H9 (cell line): ENCODE data around the gene ADGRG4. TPM values are rescaled to one million over a fixed set of nuclear protein-coding genes. Genes with fewer than 3 reads are reported as not detected.

Source experiments
- DNase-seq: peaks from one replicate; pipeline ENCODE4 v3.0.0-alpha.2; 2017
- H2AFZ ChIP-seq: one replicate; pipeline ENCODE4 v1.6.1; 2013; ENCODE audit warnings: mild to moderate bottlenecking, low read length, control low read depth, moderate library complexity
- H2AK5ac ChIP-seq: 2 replicates; pipeline ENCODE4 v1.6.1; 2013; ENCODE audit warnings: low read length, control low read depth, mixed read lengths; ENCODE audit not compliant: insufficient read length
- H2BK120ac ChIP-seq: one replicate; pipeline ENCODE4 v1.6.1; 2013; ENCODE audit warnings: low read depth, mild to moderate bottlenecking, low read length, control low read depth, inconsistent platforms; ENCODE audit not compliant: poor library complexity, severe bottlenecking
- H2BK12ac ChIP-seq: 2 replicates; pipeline ENCODE4 v1.6.1; 2013; ENCODE audit warnings: low read length, control low read depth, mixed read lengths, low read depth; ENCODE audit not compliant: insufficient read length
- H2BK15ac ChIP-seq: 2 replicates; pipeline ENCODE4 v1.6.1; 2013; ENCODE audit warnings: low read depth, low read length, control low read depth
- H2BK20ac ChIP-seq: one replicate; pipeline ENCODE4 v1.6.1; 2013; ENCODE audit warnings: low read depth, mild to moderate bottlenecking, low read length, control low read depth, inconsistent platforms; ENCODE audit not compliant: poor library complexity, severe bottlenecking
- H2BK5ac ChIP-seq: 2 replicates; pipeline ENCODE4 v1.6.1; 2013; ENCODE audit warnings: low read length, control low read depth, mixed read lengths; ENCODE audit not compliant: insufficient read length
- H3K14ac ChIP-seq: 2 replicates; pipeline ENCODE4 v1.6.1; 2013; ENCODE audit warnings: low read length, control low read depth; ENCODE audit not compliant: insufficient read depth
- H3K18ac ChIP-seq: 2 replicates; pipeline ENCODE4 v1.6.1; 2013; ENCODE audit warnings: low read depth, mild to moderate bottlenecking, mixed read lengths, low read length, control low read depth; ENCODE audit not compliant: insufficient read length
- H3K23ac ChIP-seq: 2 replicates; pipeline ENCODE4 v1.6.1; 2013; ENCODE audit warnings: low read length, control low read depth, mixed read lengths, low read depth; ENCODE audit not compliant: insufficient read length
- H3K23me2 ChIP-seq: 2 replicates; pipeline ENCODE4 v1.6.1; 2013; ENCODE audit warnings: low read depth, mild to moderate bottlenecking, mixed read lengths, low read length, control low read depth; ENCODE audit not compliant: insufficient read length, poor library complexity, severe bottlenecking
- H3K27ac ChIP-seq: 2 replicates; pipeline ENCODE4 v1.5.1; 2013; ENCODE audit warnings: low read length, control low read depth, mixed read lengths, low read depth; ENCODE audit not compliant: insufficient read length
- H3K27me3 ChIP-seq: 2 replicates; pipeline ENCODE4 v1.6.1; 2013; ENCODE audit warnings: low read length, control low read depth, inconsistent platforms; ENCODE audit not compliant: insufficient read depth
- H3K4ac ChIP-seq: 2 replicates; pipeline ENCODE4 v1.6.1; 2013; ENCODE audit warnings: low read depth, mild to moderate bottlenecking, control low read depth, inconsistent platforms, low read length, moderate library complexity
- H3K4me1 ChIP-seq: 2 replicates; pipeline ENCODE4 v1.6.1; 2013; ENCODE audit warnings: low read length, control low read depth, inconsistent platforms; ENCODE audit not compliant: insufficient read depth
- H3K4me2 ChIP-seq: 2 replicates; pipeline ENCODE4 v1.6.1; 2013; ENCODE audit warnings: low read length, control low read depth, mixed read lengths; ENCODE audit not compliant: insufficient read length, insufficient read depth
- H3K56ac ChIP-seq: 2 replicates; pipeline ENCODE4 v1.6.1; 2013; ENCODE audit warnings: low read depth, mild to moderate bottlenecking, mixed read lengths, low read length, control low read depth; ENCODE audit not compliant: insufficient read length
- H3K79me1 ChIP-seq: 2 replicates; pipeline ENCODE4 v1.6.1; 2013; ENCODE audit warnings: low read depth, mild to moderate bottlenecking, moderate library complexity, low read length, control low read depth, inconsistent platforms; ENCODE audit not compliant: insufficient read depth, poor library complexity, severe bottlenecking
- H3K79me2 ChIP-seq: 2 replicates; pipeline ENCODE4 v1.6.1; 2013; ENCODE audit warnings: low read length, control low read depth, inconsistent platforms; ENCODE audit not compliant: insufficient read depth
- H3K9ac ChIP-seq: 2 replicates; pipeline ENCODE4 v1.6.1; 2013; ENCODE audit warnings: low read length, control low read depth, mixed read lengths; ENCODE audit not compliant: insufficient read length; ENCODE audit errors: extremely low read depth
- H3K9me3 ChIP-seq: one replicate; pipeline ENCODE4 v1.6.1; 2013; ENCODE audit warnings: low read depth, low read length, inconsistent platforms; ENCODE audit not compliant: control insufficient read depth
- H3T11ph ChIP-seq: one replicate; pipeline ENCODE4 v1.6.1; 2013; ENCODE audit warnings: mild to moderate bottlenecking, low read length, control low read depth, inconsistent platforms
- H4K20me1 ChIP-seq: one replicate; pipeline ENCODE4 v1.6.1; 2013; ENCODE audit not compliant: control insufficient read depth, insufficient read length, insufficient read depth
- H4K5ac ChIP-seq: 2 replicates; pipeline ENCODE4 v1.6.1; 2013; ENCODE audit warnings: low read depth, mild to moderate bottlenecking, mixed read lengths, low read length, control low read depth; ENCODE audit not compliant: insufficient read length
- H4K8ac ChIP-seq: replicated peaks from 2 replicates; pipeline ENCODE4 v1.6.1; 2013; ENCODE audit warnings: low read length, control low read depth, mixed read lengths, low read depth; ENCODE audit not compliant: insufficient read length
- H4K91ac ChIP-seq: 2 replicates; pipeline ENCODE4 v1.6.1; 2013; ENCODE audit warnings: low read depth, mild to moderate bottlenecking, moderate library complexity, mixed read lengths, low read length, control low read depth; ENCODE audit not compliant: insufficient read length
- H3K27ac Mint-ChIP-seq, 3 experiments: 2 replicates in 2 of 3; 3 replicates in 1 of 3; pipeline ENCODE4 v1.8.0; 2020 to 2021; ENCODE audit warnings: mixed read lengths in 3 of 3, mild to moderate bottlenecking in 1 of 3, moderate library complexity in 1 of 3
- H3K27me3 Mint-ChIP-seq: 2 replicates; pipeline ENCODE4 v1.8.0; 2021; ENCODE audit warnings: low read depth, mild to moderate bottlenecking, moderate library complexity, mixed read lengths
- H3K36me3 Mint-ChIP-seq, 3 experiments: 2 replicates in 2 of 3; 3 replicates in 1 of 3; pipeline ENCODE4 v1.8.0; 2020 to 2021; ENCODE audit warnings: low read depth in 3 of 3, mixed read lengths in 3 of 3; ENCODE audit not compliant: insufficient read depth in 1 of 3
- H3K4me1 Mint-ChIP-seq, 2 experiments: 2 replicates each; pipeline ENCODE4 v1.8.0; 2020; ENCODE audit warnings: mixed read lengths in 2 of 2
- H3K4me3 Mint-ChIP-seq, 2 experiments: 2 replicates in 1 of 2; 3 replicates in 1 of 2; pipeline ENCODE4 v1.8.0; 2020 to 2021; ENCODE audit warnings: mild to moderate bottlenecking in 2 of 2, mixed read lengths in 2 of 2, moderate library complexity in 1 of 2
- H3K9me3 Mint-ChIP-seq, 2 experiments: 2 replicates in 1 of 2; 3 replicates in 1 of 2; pipeline ENCODE4 v1.8.0; 2020; ENCODE audit warnings: mild to moderate bottlenecking in 2 of 2, mixed read lengths in 2 of 2, moderate library complexity in 1 of 2
- WGBS: extraction: QIAGEN DNeasy Blood & Tissue Kit; methylation state at CpG from one replicate; pipeline ENCODE4 v1.1.7; 2013; ENCODE audit warnings: missing lambda C conversion rate, low lambda C conversion rate, mixed read lengths; ENCODE audit not compliant: insufficient read length; ENCODE audit errors: extremely low coverage; 5-methylcytosine and 5-hydroxymethylcytosine counted together
- total RNA-seq: library from RNA; stranded (reverse); gene quantifications from 2 replicates; pipeline ENCODE4 v1.2.1, GENCODE V29; 2021
- TF ChIP-seq, protein P1 (sequence below): fragments of 200-600 bp; sonication (generic); conservative IDR thresholded peaks from 3 replicates; pipeline ENCODE4 v1.8.0; 2021; ENCODE audit warnings: antibody characterized with exemption, mild to moderate bottlenecking

The ADGRG4 gene
- total RNA-seq, 1 experiment from 2014 or later: not detected

DNA sequence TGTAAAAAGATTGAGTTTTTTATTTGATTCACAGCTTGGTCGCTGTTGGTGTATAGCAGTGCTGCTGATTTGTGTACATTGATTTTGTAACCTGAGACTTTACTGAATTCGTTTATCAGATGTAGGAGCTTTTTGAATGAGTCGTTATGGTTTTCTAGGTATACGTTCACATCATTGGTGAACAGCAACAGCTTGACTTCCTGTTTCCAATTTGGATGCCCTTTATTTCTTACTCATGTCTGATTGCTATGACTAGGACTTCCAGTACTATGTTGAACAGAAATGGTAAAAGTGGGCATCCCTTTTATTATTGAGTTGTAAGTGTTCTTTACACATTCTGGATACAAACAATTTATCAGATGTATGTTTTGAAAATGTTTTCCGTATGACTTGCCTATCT, 76.0 kb downstream of the ADGRG4 start:
- H4K20me1 ChIP-seq: no peaks in the 10 kb centered on the region
- H3K4me2 ChIP-seq: no peak overlapping the region
- H3K56ac ChIP-seq: no peak overlapping the region
- H2BK5ac ChIP-seq: no peak overlapping the region
- H2BK120ac ChIP-seq: no peak overlapping the region
- Mint-ChIP-seq H3K4me1 (peaks cover 0 to 6% of the 10 kb centered on the region in 2 experiments; a peak in 1 of 4 replicates), H3K27ac (no peak overlapping the region), H3K9me3 (peaks cover 55 to 62% of the 10 kb centered on the region in 2 experiments), H3K36me3 (peaks cover 0 to 3% (median 0%) of the 10 kb centered on the region in 3 experiments; a peak in 4 of 7 replicates), H3K27me3 (peaks cover 2% of the 10 kb centered on the region), H3K4me3 (no peak overlapping the region)
- no peak overlapping the region for H2BK20ac ChIP-seq
- no peak overlapping the region for H2BK15ac ChIP-seq
- no peak overlapping the region for H4K5ac ChIP-seq
- WGBS: no CpG with 5 or more reads among the region's 5 CpGs
- H3K23ac ChIP-seq: no peak overlapping the region
- H3K27ac ChIP-seq: no peak overlapping the region
- no peaks in the 10 kb centered on the region for H3K79me1 ChIP-seq
- H3K9ac ChIP-seq: no peak overlapping the region
- H3K79me2 ChIP-seq: no peaks in the 10 kb centered on the region
- H2BK12ac ChIP-seq: no peak overlapping the region
- no peak overlapping the region for H2AFZ ChIP-seq
- H4K91ac ChIP-seq: no peak overlapping the region
- no peak overlapping the region for H3K14ac ChIP-seq
- no peak overlapping the region for H4K8ac ChIP-seq
- H2AK5ac ChIP-seq: no peak overlapping the region
- no peaks in the 10 kb centered on the region for H3K4me1 ChIP-seq
- H3K9me3 ChIP-seq: peaks cover 11% of the 10 kb centered on the region
- no peaks in the 10 kb centered on the region for H3K27me3 ChIP-seq
- TF ChIP-seq, protein P1, sequence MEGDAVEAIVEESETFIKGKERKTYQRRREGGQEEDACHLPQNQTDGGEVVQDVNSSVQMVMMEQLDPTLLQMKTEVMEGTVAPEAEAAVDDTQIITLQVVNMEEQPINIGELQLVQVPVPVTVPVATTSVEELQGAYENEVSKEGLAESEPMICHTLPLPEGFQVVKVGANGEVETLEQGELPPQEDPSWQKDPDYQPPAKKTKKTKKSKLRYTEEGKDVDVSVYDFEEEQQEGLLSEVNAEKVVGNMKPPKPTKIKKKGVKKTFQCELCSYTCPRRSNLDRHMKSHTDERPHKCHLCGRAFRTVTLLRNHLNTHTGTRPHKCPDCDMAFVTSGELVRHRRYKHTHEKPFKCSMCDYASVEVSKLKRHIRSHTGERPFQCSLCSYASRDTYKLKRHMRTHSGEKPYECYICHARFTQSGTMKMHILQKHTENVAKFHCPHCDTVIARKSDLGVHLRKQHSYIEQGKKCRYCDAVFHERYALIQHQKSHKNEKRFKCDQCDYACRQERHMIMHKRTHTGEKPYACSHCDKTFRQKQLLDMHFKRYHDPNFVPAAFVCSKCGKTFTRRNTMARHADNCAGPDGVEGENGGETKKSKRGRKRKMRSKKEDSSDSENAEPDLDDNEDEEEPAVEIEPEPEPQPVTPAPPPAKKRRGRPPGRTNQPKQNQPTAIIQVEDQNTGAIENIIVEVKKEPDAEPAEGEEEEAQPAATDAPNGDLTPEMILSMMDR: no peak
- DNase-seq: no peak
- no peaks in the 10 kb centered on the region for H3K23me2 ChIP-seq
- H3K18ac ChIP-seq: no peak overlapping the region
- no peak overlapping the region for H3K4ac ChIP-seq
- H3T11ph ChIP-seq: no peak overlapping the region
